Stimulated activated CD4-positive, alpha-beta T cell treated with anti-CD3 and anti-CD28 coated beads, TNF-alpha, amount 100 ng/mL, for 1 hour (primary cell): Measurements from ENCODE around the gene MAP2K7.
A peak's percentile ranks its signal among the peaks of the same experiment; 100 is the strongest.
"Not testable (repeated sequence)": the region's sequence is repeated elsewhere in the genome, so short reads cannot be mapped to it uniquely, and the experiment has no call there.

ENCODE experiments used
- DNase-seq, 3 donors: peaks; one replicate each; pipeline ENCODE4 v3.0.0-alpha.2; 2020; ENCODE audit warnings: low read depth in 3 of 3, low spot score in 1 of 3

The MAP2K7 gene

GRCh38 chr19:7903244-7904073 is at the start of gene MAP2K7:
Gene MAP2K7, plus strand, starts transcription at chr19:7903877. Its CDS starts 68 bp downstream, at chr19:7903945.
- peak; percentile 100 for DNase-seq

DNA sequence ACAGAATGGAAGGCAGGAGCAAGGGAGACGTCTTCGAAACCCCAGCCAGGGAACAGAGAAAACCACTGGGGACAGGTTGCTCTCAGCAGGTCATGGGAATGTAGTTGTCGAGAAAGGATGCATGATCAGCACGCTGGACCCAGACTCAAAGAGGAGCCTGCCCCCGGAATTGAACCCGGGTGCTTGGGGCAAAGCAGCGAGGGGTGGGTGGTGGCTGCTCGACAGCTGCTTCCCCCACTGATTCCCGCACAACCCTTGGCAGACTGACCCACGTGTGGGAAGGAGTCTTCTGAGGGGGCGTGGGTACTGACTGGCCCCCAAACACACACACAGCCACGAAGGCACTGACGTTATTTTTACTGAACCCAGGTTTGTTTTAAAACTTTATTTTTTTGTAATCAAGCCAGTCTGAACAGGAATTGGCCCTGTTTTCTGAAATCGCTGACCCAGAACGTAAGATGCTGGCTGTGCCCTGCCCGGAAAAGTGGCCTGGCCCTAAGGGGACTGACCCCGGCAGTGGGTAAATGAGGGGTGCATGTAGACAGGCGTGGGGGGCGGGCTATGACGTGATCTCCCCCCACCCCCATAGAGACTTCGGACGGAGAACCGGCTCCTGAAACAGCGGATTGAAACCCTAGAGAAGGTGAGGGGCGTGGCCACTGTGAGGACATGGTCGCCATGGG is 48.1 kb upstream of the MAP2K7 start:
- no peak for DNase-seq

- DNase-seq: no peak
Observed at GRCh38 chr19:7856109-7856591, 47.5 kb upstream of the MAP2K7 start.

DNA sequence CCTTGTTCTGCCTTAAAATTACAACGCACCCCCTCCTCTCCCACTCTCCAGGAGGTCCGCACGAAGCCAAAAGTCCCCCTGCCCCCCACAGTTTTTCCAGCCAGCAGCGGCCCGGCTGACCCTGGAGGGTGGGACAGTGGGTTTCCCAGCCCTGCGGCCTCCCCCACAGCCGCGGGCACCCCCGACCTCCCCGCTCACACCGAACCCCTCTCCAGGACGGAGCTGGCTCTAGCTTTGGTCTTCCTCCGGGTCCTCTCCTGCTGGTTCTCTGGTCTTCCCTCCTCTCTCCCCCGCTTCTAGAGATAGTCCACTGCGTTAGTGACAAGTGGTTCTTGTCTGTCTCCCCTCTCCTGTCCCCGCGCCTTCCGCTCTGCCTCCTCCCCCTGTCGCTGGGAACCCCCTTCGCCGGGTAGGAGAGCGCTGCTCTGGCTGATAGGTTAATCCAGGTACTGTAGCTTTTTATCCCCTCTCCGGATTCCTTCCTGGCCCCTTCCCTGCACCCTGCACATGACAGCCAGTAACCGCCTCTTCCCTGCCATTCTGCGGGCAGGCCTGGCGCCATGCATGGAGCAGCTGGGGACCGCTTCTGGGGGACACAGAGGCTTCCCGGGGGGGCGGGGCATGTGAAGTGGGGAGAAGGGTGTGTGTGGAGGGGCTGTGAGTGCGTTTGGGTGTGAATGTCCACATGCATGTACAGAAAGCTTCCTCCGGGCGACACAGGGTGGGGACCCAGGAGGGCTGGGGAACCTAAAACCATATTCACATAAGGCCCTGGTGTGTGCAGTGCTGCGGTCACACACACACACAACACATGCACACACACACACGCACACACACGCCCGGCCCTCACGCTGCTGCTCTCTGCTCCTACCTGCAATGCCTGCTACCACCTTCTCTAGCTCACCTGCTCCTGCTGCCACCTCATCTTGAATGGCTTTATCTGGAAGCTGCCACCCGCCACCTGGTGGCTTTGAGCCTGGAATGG is 46.7 kb upstream of the MAP2K7 start:
- DNase-seq: no peak

GRCh38 chr19:7857727-7858108 is 46.0 kb upstream of the MAP2K7 start:
- DNase-seq: no peak

GRCh38 chr19:7858109-7858770 is 45.4 kb upstream of the MAP2K7 start:
- DNase-seq: no peak

- not testable (repeated sequence) for DNase-seq
Observed at GRCh38 chr19:7859087-7859486, 44.6 kb upstream of the MAP2K7 start.

DNA sequence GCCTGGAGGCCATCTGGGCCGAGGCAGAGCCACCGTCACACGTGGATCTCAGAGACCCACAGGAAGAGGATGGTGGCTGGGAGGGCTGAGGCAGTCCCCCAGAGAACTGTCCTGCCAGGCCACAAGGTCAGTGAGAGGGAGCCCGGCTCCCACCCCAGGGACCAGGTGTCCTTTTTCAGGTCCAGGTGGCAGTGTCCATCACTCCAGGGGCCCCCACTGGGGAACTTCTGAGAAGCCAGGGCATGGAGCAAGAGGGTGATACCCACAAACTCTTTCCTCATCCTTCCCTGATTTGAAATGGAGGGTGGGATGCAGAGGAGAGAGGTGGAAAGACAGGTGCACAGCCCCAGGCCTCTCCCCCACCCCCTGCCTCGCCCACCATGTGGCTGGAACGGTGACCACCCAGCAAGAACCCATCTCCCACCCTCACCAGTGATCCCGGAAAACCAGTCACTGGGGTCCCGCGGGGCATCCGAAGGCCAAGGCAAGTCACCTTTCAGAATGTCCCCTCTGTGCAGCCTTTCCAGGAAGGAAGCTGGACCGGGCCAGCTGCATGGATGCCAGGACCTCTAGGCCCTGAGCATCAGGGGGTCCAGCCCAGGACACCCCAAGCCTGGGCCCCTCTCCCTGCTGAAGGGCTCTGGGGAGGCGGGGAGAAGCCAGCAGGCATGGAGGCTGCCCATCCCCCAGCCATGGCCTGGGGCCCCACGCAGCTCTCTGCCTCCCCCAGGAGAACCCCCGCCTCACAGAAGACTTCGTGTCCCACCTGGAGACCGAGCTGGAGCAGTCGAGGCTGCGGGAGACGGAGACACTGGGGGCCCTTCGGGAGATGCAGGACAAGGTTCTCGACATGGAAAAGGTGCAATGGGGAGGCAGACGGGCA is 43.6 kb upstream of the MAP2K7 start:
- DNase-seq: no peak

DNA sequence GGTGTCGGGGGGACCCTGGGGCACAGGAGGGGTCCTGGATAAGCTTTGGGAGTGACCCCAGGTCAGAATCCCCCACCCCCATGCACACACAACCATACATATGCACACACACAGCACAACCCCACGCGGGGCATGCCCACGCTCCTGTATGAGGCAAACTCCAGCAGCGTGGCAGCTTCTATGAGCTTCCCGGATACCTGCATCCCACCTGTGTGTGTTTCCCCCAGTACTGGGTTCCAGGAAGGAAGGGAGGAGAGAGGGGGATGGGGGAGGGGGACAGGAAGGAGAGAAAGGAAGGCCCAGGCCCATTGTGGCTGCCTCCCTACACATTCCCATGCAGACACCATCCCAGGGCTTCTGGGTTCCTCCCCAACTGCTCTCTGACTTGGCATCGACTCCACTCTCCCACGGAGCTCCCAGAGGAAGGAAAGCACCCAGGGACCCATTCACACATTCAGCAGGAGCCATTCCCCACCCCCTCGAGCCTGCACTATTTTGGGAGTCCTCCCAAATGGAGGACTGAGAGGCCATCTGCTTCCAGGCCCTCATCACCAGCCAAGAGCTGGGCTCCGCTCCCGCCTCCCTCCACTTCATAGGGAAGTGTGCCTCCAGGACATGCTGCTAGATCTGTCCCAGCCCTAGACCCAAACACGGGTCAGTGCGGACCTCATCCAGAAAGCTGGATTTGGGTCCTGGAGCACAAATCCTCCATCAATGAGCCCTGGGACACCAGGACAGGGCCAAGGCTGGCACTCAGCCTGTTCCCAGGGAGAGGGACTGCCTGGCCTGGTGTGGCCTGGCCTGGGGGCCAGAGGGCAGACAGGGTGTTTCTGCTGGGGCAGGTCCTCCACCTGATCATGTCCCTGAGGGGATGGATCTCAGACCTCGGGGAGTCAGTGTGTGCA is 42.7 kb upstream of the MAP2K7 start:
- no peak for DNase-seq

DNA sequence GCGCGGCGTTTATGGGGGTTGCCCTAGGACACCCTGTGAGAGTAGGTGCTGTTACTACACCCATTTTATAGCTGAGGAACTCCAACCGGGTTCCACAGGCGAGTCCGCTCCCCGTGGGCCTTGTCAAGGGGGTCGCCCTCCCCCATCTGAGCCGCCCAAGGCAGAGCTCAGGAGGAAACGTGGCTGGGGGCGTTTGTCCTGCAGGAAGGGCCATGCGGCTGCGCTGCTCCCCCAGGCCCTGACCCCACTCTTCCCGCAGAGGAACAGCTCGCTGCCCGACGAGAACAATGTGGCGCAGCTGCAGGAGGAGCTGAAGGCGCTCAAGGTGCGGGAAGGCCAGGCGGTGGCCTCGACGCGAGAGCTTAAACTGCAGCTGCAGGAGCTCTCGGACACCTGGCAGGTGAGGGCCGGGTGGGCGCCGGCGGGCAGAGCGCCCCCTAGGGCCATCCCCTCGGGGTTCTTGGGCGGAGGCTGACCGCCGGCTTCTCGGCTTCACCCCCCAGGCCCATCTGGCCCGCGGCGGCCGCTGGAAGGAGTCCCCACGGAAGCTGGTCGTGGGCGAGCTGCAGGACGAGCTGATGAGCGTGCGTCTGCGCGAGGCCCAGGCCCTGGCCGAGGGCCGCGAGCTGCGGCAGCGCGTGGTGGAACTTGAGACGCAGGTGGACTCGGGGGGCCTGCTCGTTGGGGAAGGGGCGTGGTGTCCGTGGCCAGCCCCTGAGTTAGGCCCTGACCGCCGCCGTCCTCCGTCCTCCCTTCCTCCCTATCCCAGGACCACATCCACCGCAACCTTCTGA is 41.9 kb upstream of the MAP2K7 start:
- DNase-seq: no peak

DNA sequence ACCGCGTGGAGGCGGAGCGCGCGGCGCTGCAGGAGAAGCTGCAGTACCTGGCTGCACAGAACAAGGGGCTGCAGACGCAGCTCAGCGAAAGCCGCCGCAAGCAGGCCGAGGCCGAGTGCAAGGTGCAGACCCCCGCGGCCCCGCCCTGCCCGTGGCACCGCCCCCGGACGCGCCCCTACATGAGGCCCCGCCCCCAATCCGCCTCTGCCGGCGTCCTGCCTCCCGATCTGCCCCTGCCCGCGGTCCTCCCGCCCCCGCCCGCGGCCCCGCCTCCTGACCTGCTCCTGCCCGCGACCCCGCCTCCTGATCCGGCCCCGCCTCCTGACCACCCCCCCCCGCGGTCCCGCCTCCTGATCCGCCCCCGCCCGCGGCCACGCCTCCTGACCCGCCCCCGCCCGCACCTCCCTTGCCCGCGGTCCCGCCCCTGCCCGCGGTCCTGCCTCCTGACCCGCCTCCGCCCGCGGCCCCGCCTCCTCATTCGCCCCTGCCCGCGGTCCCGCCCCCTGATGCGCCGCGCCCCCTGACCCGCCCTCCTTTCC is 41.2 kb upstream of the MAP2K7 start:
- DNase-seq: peak; percentile 38 to 56 (median 46)

GRCh38 chr19:7863157-7863970 is 40.3 kb upstream of the MAP2K7 start:
- no peak for DNase-seq

GRCh38 chr19:7863971-7864689 is 39.5 kb upstream of the MAP2K7 start:
- DNase-seq: no peak

GRCh38 chr19:7864690-7865074 is 39.0 kb upstream of the MAP2K7 start:
- DNase-seq: no peak

DNA sequence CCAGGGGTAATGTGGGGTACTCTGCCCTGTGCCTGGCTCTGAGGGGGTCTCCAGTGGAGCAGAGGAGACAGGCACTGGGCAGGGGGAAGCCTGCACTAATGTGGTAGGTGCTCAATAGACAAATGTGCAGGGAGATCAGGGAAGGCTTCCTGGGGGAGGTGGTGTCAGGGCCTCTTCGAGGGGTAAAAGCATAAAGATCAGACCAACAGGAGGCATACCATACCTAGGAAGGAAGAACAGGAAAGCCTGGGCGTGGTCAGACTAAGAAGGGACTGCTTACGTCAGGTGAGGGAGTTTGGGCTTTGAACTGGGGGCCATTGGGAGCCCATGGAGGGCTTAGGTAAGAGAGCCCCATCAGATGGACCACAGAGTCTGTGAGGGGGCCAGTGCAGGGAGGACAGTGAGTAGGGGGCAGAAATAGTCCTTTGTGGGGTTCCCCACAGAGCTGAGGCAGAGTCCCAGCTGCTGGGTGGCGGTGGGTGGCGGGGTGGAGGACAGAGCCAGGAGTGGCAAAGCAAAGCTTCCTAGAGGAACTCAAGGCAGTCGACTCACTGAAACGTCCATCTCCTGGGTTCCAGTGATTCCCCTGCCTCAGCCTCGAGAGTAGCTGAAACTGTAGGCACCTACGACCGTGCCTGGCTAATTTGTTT is 38.3 kb upstream of the MAP2K7 start:
- no peak for DNase-seq
